GM04504 (cell line): ENCODE results near the gene CNBD2.
"Not testable (repeated sequence)": the region's sequence is repeated elsewhere in the genome, so short reads cannot be mapped to it uniquely, and the experiment has no call there.

ENCODE experiments used
- DNase-seq: peaks from one replicate; pipeline ENCODE4 v3.0.0-alpha.2; 2012; ENCODE audit warnings: low read depth

The CNBD2 gene

DNA sequence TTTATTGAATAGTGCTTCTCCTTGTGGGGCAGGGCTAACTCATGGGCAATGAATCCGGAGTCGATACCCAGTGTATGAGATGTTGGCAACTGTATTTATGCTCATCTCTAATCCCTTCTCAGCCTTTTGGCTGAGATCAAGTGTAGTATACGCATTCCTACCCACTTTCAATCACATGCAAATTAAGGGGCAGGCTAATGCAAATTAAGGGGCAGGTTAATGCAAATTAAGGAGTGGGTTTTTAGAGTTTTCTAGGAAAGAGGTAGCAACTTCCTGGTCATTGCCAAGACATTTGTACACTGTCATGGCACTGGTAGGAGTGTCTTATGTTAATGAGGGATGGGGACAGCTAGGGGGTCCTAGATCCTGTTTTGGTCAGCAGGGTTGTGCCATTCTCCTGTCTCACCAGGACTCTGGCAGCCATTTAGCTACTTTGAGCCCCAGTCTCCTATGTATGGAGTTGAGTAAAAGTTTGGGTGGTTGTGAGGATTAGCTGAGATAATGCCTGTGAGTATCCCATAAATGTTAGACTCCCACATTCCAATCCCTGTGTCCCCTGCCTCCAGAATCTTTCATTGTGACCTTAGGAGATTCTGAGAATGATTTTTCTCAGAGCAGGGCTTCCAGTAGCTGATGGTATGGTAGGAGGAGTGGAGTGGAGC, at the start of gene CNBD2:
Gene CNBD2 (plus strand): TSS at position 612 of the 662 bp plus-strand sequence. CDS start 173 bp downstream, outside the sequence.
- no peak for DNase-seq

GRCh38 chr20:35920523-35920922, 47.9 kb upstream of the CNBD2 start:
- DNase-seq: no peak

GRCh38 chr20:35929301-35929700, 39.1 kb upstream of the CNBD2 start:
- no peak for DNase-seq

GRCh38 chr20:35934050-35934449, 34.3 kb upstream of the CNBD2 start:
- DNase-seq: no peak

DNA sequence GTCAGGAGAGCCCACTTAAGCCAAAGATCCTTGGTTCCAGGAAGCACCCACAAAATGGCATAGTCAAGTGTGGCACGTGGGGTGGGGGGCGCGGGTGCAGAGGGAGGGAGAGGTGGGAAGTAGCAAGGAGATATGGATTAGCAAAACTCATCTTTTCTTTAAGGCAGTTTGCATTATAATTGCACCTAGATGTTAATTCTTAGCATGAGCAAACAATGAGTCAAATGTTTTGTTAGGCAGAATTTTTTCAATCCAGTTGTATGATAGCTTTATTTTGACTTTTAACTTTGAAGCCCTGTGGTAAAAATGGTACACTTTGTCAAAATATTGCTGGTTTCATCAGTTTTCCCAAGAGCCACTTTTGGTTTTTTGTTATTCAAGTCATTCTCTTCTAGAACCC, 29.1 kb upstream of the CNBD2 start:
- no peak for DNase-seq

DNA sequence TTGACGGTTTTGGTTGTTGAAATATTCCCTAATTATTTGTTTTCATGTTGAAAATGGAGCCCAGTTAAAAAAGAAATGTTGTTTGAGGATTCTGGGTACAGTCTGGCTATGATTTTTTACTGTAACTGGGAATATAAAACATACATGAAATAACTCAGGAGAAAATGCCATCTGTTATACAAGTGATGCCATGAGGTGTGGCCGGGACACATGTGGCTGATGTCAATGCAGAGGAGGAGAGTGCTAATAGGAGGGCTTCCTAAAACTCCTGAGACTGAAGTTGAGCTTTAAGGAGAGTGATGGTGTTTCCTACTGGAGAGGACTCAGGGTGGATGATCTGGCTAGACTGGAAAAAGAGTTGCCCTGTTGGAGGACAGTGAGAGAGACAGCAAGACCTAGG, 26.8 kb upstream of the CNBD2 start:
- no peak for DNase-seq

GRCh38 chr20:35942243-35942642, 26.1 kb upstream of the CNBD2 start:
- DNase-seq: no peak

DNA sequence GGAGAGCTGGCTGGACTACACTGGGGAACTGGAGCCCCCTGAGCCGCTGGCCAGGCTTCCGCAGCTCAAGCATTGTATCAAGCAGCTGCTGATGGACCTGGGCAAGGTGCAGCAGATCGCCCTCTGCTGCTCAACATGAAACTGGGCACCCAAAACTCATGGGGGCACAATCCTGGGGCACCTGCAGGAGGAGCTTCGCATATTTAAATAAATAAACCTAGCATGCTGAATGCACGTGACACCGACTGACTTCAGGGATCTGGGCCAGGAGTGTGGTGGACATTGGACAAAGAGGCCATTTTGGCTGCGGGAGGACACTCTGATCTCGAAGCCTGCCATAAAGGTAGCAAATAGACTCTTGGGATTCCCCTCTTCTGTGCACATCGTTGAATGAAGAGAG, 20.9 kb upstream of the CNBD2 start:
- no peak for DNase-seq

DNA sequence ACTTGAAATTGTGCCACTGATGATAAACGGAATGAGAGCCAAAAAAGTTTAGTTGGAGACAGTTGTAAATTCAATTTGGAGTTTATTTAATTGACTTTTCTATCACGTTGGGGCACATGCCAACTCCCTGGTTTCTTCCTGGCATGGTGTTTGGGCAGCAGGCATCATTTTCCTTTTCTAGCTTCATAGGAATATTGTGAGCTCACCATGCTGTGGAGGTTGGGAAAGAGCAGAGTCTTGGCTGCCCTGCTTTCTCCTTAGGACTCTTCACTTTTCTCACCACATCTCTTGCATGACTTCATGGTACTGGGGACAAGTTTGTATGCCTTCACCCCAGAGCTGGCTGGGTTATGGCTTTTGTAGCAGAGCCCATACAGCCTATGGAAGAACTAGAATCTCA, 20.5 kb upstream of the CNBD2 start:
- no peak for DNase-seq

- no peak for DNase-seq
Observed at GRCh38 chr20:35950093-35950492, 18.3 kb upstream of the CNBD2 start.

- not testable (repeated sequence) for DNase-seq
Observed at GRCh38 chr20:35952080-35952479, 16.3 kb upstream of the CNBD2 start.

- DNase-seq: no peak
Observed at GRCh38 chr20:35952480-35953386, 15.7 kb upstream of the CNBD2 start.

GRCh38 chr20:35953387-35954199, 14.8 kb upstream of the CNBD2 start:
- DNase-seq: no peak

- DNase-seq: peak; percentile 92
Observed at GRCh38 chr20:35954200-35954906, 14.0 kb upstream of the CNBD2 start, which contains the start of gene SCAND1. SCAND1 (minus strand) TSS chr20:35954502; CDS start chr20:35954284, 218 bp downstream.

DNA sequence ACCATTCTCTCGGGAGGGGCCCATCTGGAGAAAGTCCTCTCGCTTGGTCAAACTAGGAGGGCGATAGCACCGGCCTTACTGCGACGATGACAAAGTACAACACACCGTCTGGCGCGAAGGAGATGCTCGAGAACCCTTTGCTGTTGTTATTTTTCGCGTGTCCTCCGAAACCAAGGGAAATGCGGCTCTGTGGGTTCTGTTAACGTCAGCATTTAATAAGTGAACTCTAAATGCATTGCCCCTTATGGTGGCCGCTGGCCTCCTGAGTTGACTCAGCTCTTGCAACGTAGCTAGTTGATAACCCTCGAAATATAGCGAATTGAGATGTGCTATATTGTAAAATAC, 13.5 kb upstream of the CNBD2 start:
- no peak for DNase-seq

- DNase-seq: no peak
Observed at GRCh38 chr20:35956616-35957015, 11.8 kb upstream of the CNBD2 start.

DNA sequence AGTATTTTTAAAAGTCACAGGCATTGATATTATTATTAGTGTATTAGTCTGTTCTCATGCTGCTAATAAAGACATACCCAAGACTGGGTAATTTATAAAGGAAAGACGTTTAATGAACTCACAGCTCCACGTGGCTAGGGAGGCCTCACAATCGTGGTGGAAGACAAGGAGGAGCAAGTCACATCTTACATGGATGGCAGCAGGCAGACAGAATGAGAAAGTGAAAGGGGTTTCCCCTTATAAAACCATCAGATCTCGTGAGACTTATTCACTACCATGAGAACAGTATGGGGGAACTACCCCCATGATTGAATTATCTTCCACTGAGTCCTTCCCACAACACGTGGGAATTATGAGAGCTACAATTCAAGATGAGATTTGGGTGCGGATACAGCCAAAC, 9.1 kb upstream of the CNBD2 start:
- not testable (repeated sequence) for DNase-seq

GRCh38 chr20:35963878-35964277, 4.5 kb upstream of the CNBD2 start:
- no peak for DNase-seq

DNA sequence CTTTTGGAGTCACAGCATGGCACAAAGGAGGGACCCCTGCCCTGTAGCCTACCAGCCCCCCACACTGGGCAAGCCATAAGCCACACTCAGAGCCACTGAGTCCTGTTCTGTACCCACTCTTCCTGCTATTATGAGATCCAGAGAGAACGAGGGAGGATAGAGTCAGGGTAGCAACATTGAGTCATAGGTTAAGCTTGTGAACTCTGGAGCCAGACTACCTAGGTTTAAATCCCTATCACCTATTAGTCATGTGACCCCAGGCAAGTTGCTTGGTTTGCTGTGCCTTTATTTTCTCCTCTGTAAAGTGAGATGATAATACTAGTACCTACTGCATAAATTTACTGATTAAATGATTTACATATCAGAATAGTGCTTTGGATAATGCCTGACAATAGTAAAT, 540 bp downstream of the CNBD2 start:
- DNase-seq: no peak

DNA sequence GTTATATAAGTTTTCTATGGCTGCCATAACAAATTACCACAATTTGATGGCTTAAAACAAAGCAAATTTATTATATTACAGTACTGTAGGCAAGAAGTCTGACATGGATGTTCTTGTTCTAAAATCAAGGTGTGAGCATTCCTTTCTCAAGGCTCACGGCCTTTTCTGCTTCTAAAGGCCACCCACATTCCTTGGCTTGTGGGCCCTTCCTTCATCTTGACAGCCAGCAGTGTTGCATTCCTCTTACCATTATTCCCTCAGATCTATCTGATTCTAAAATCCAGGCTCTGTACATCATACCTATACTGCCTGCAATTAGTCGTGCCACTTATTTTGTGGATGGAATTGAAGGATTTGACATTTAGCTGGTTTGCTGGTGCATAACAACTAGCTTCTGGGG, 3.6 kb downstream of the CNBD2 start:
- no peak for DNase-seq

- no peak for DNase-seq
Observed at GRCh38 chr20:35972462-35972861, 4.1 kb downstream of the CNBD2 start.

DNA sequence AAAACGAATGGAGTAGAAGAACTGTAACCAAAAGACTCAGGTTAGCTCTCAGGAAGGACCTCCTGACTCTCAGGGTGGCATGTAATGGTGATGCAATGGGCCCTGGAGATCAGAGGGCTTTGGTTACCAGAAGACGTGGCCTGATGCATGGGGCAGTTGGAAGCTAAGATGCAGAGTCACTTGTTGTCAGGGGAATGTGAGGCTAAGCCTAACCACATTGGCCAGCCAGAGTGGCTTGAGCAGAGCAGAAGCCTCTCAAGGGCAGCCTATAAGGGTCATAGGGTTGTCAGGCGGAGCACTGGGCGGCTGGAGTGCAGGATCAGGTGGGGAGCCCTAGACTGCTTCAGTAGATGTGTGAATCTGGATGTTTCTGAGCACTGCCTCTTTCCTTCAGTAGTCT, 5.9 kb downstream of the CNBD2 start:
- DNase-seq: no peak
